Transverse colon (tissue), 3 donors: ENCODE measurements around the gene MASP1.

ENCODE experiments used
- CTCF ChIP-seq, 5 experiments: fragments of 200-600 bp in 3 of 5; fragments of 450-650 bp in 2 of 5; sonication (generic) in 3 of 5; IDR thresholded peaks; 1 replicate in 2 of 5; 2 replicates in 3 of 5; pipeline ENCODE4 v1.5.1; 2016 to 2017; ENCODE audit warnings: antibody characterized with exemption in 5 of 5, inconsistent platforms in 3 of 5, mild to moderate bottlenecking in 2 of 5, moderate library complexity in 1 of 5
- EP300 ChIP-seq: sonication (generic); formaldehyde crosslinking; IDR thresholded peaks from one replicate; pipeline ENCODE4 v1.6.1; 2017; ENCODE audit warnings: antibody characterized with exemption, low read depth

GRCh38 chr3:187251599-187251998 lies 39.9 kb downstream of the MASP1 start:
- TF ChIP-seq CTCF (IDR thresholded peaks at IDR 0.05): no peak
- no peak for TF ChIP-seq EP300
